ENCODE measurements around the gene SH2D3A. TPM values are rescaled to one million over a fixed set of nuclear protein-coding genes. Genes with fewer than 3 reads are reported as not detected.

SH2D3A gene
- total RNA-seq, 1 donor from 2014 or later, result 17.4 TPM

DNA sequence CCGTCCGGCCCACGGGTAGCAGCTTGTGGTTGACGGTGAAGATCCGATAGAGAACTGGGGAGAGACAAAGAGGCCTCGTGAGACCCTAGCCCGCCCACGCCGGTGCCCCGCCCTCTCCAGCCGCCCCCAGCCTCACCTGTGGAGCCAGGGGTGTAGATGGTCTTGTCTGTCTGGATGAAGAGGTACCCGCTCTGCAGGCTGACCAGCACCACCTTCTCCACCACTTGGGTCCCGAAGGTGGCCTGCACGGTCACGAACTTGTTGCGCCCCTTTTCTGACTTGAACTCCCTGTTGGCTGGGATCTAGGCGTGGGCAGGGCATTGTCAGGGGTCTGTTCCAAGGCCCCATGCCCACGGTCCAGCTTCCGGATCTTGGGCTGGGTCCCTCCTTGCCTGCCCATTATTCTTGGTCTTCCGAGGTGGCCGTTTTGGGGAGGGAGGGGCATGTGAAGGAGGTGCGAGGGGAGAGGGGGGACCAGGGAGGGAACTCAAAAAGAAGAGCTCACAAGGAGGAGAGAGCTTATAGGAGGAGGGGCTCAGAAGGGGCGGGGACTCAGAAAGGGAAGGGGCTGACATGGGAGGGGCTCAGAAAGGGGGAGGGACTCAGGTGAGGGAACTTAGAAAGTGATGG, 49.0 kb downstream of the SH2D3A start:
- TF ChIP-seq, protein P1, sequence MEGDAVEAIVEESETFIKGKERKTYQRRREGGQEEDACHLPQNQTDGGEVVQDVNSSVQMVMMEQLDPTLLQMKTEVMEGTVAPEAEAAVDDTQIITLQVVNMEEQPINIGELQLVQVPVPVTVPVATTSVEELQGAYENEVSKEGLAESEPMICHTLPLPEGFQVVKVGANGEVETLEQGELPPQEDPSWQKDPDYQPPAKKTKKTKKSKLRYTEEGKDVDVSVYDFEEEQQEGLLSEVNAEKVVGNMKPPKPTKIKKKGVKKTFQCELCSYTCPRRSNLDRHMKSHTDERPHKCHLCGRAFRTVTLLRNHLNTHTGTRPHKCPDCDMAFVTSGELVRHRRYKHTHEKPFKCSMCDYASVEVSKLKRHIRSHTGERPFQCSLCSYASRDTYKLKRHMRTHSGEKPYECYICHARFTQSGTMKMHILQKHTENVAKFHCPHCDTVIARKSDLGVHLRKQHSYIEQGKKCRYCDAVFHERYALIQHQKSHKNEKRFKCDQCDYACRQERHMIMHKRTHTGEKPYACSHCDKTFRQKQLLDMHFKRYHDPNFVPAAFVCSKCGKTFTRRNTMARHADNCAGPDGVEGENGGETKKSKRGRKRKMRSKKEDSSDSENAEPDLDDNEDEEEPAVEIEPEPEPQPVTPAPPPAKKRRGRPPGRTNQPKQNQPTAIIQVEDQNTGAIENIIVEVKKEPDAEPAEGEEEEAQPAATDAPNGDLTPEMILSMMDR (conservative IDR thresholded peaks at IDR 0.05), result no peak
- H3K4me1 Mint-ChIP-seq (ENCODE audit: unreplicated experiment), result no peaks in the 10 kb centered on the region
- DNase-seq (ENCODE audit: extremely low spot score, unreplicated experiment), result no peak
- H3K27ac Mint-ChIP-seq, result no peak overlapping the region
- H3K27me3 Mint-ChIP-seq, result peaks cover 7% of the 10 kb centered on the region
- H3K36me3 Mint-ChIP-seq, result no peaks in the 10 kb centered on the region
- no peak overlapping the region for H3K4me3 Mint-ChIP-seq
- H3K9me3 Mint-ChIP-seq, result peaks cover 4% of the 10 kb centered on the region

DNA sequence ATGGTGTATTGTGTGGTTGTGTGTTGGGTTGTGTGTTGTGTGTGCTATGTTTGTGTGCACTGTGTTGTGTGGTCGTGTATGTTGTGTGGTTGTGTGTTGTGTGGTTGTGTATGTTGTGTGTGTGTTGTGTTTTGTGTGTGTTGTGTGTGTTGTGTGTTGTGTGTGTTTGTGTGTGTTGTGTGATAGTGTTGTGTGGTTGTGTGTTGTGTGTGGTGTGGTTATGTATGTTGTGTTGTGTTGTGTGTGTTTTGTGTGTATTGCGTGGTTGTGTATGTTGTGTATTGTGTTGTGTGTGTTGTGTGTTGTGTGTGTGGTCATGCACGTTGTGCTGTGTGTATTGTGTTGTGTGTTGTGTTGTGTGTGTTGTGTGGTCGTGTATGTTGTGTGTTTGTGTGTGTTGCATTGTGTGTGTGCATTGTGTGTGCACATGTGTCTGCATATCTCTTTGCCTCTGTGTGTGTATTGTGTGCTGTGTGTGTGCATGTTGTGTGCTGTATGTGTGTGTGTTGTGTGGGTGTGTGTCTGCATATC, 49.7 kb downstream of the SH2D3A start:
- Mint-ChIP-seq H3K36me3 (no peaks in the 10 kb centered on the region), H3K27me3 (peaks cover 13% of the 10 kb centered on the region), H3K4me3 (no peak overlapping the region), H3K4me1 (ENCODE audit: unreplicated experiment) (no peaks in the 10 kb centered on the region), H3K27ac (no peak overlapping the region), H3K9me3 (peaks cover 4% of the 10 kb centered on the region)
- no peak for DNase-seq (ENCODE audit: extremely low spot score, unreplicated experiment)
- TF ChIP-seq, protein P1 (conservative IDR thresholded peaks at IDR 0.05), result no peak

DNA sequence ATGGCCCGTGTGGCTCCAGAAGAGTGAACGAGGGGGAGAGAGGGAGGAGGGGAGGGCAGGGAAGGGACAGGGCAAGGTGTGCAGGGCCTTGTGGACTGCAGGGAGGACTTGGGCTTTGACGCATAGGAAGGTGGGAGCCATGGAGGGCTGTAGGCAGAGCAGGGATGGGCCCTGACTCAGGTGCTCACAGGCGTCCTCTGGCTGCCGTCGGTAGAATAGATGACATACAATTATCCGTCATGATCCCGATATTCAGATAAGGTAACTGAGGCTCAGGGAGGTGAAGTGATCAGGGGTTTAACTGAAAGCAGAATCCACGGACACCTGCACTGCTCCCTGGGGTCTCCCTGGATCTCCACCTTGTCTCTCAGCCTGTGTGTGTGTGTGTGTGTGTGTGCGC, 50.2 kb downstream of the SH2D3A start:
- no peaks in the 10 kb centered on the region for H3K4me1 Mint-ChIP-seq (ENCODE audit: unreplicated experiment)
- no peaks in the 10 kb centered on the region for H3K36me3 Mint-ChIP-seq
- DNase-seq (ENCODE audit: extremely low spot score, unreplicated experiment), result no peak
- no peak overlapping the region for H3K4me3 Mint-ChIP-seq
- peaks cover 18% of the 10 kb centered on the region for H3K27me3 Mint-ChIP-seq
- peaks cover 4% of the 10 kb centered on the region for H3K9me3 Mint-ChIP-seq
- TF ChIP-seq, protein P1 (conservative IDR thresholded peaks at IDR 0.05), result no peak
- H3K27ac Mint-ChIP-seq, result no peak overlapping the region

DNA sequence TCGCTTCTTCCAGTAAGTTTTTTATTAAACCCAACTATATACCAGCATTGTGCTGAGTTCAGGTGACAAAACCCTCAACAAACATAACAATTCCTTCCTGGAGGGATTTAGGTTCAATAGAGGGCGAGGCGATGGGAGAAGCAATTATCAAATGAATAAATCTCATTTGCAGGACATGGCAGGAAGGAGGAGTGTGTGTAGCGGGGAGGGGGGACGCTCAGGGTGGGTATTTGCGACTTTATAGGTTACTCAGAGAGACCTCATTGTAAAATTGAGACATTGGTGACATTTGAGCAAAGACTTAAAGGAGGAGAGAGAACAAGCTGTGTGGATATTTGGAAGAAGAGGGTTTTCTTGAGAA, 50.6 kb downstream of the SH2D3A start:
- peaks cover 4% of the 10 kb centered on the region for H3K9me3 Mint-ChIP-seq
- no peak overlapping the region for H3K27ac Mint-ChIP-seq
- TF ChIP-seq, protein P1 (conservative IDR thresholded peaks at IDR 0.05), result no peak
- no peak overlapping the region for H3K4me3 Mint-ChIP-seq
- no peak for DNase-seq (ENCODE audit: extremely low spot score, unreplicated experiment)
- peaks cover 21% of the 10 kb centered on the region for H3K27me3 Mint-ChIP-seq
- H3K36me3 Mint-ChIP-seq, result no peaks in the 10 kb centered on the region
- H3K4me1 Mint-ChIP-seq (ENCODE audit: unreplicated experiment), result no peaks in the 10 kb centered on the region

DNA sequence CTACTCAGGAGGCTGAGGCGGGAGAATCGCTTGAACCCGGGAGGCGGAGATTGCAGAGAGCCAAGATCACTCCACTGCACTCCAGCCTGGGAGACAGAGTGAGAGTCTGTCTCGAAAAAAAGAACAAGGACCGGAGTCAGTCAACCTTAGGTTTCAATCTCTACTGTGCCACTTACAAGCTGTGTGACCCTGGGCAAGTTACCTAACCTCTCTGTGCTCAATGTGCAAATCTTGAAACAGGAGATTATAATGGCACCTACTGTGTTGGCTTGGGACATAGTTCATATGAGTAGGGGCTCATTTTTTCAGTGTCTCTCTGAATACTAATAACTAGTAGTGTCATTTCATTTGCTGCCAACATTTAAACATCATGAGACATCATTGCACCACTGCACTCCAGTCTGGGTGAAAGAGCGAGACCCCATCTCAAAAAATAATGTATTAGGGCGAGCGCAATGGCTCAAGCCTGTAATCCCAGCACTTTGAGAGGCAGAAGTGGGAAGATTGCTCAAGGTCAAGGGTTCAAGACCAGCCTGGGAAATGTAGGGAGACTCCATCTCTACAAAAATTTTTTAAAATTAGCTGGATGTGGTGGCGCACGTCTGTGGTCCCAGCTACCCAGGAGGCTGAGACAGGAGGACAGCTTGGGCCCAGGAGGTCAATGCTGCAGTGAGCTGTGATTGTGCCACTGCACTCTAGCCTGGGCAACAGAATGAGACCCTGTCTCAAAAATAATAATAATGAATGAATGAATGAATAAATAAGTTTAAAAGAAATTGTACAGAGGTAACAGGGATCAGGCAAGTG, 52.3 kb downstream of the SH2D3A start:
- Mint-ChIP-seq H3K27ac (no peak overlapping the region), H3K27me3 (peaks cover 36% of the 10 kb centered on the region), H3K4me1 (ENCODE audit: unreplicated experiment) (no peaks in the 10 kb centered on the region), H3K36me3 (no peaks in the 10 kb centered on the region), H3K4me3 (no peak overlapping the region), H3K9me3 (peaks cover 4% of the 10 kb centered on the region)
- TF ChIP-seq, protein P1 (conservative IDR thresholded peaks at IDR 0.05), result no peak
- no peak for DNase-seq (ENCODE audit: extremely low spot score, unreplicated experiment)

All from type B pancreatic cell (in vitro differentiated cells).